AG04450 (cell line): ENCODE data around the gene CFAP46. TPM values are rescaled to one million over a fixed set of nuclear protein-coding genes. Genes with fewer than 3 reads are reported as not detected.
"Not testable (repeated sequence)": the region's sequence is repeated elsewhere in the genome, so short reads cannot be mapped to it uniquely, and the experiment has no call there.

Experiments
- CTCF ChIA-PET: fragments of 300-600, 350-600 bp; formaldehyde crosslinking; extraction: SDS; loops from one replicate; lab custom pipeline; 2022; ENCODE audit warnings: antibody characterized with exemption, inconsistent platforms; lab: Charles Lee
- POLR2A ChIA-PET: fragments of 350-600 bp; formaldehyde crosslinking; extraction: SDS; loops from one replicate; lab custom pipeline; 2021; ENCODE audit warnings: antibody characterized with exemption, inconsistent platforms; lab: Yijun Ruan, JAX
- DNase-seq: peaks from one replicate; pipeline ENCODE4 v3.0.0-alpha.2; 2011; ENCODE audit warnings: low read depth, low spot score
- H3K27ac ChIP-seq: one replicate; pipeline ENCODE4 v1.5.1; 2012; ENCODE audit warnings: low read depth, low read length, control low read depth
- H3K27me3 ChIP-seq: one replicate; pipeline ENCODE4 v1.6.0; 2012; ENCODE audit warnings: low read length; ENCODE audit not compliant: control insufficient read depth, insufficient read depth
- H3K4me3 ChIP-seq: 2 replicates; pipeline ENCODE4 v1.5.1; 2011; ENCODE audit warnings: mild to moderate bottlenecking, low read depth, low read length, control low read depth
- H3K9me3 ChIP-seq: 2 replicates; pipeline ENCODE4 v1.5.1; 2012; ENCODE audit warnings: low read length; ENCODE audit not compliant: control insufficient read depth, insufficient read depth
- polyA plus RNA-seq: library from polyadenylated mRNA; depleted of rRNA; stranded (reverse); fragments of >200 nt; gene quantifications from 2 replicates; pipeline ENCODE4 v1.2.3, GENCODE V29; 2011
- TF ChIP-seq, protein P1 (sequence below): IDR thresholded peaks from 2 replicates; pipeline ENCODE4 v1.5.1; 2011; ENCODE audit warnings: low read depth, low read length, control low read depth, inconsistent platforms

Gene CFAP46
- polyA plus RNA-seq, 1 experiment: 2.7 TPM

DNA sequence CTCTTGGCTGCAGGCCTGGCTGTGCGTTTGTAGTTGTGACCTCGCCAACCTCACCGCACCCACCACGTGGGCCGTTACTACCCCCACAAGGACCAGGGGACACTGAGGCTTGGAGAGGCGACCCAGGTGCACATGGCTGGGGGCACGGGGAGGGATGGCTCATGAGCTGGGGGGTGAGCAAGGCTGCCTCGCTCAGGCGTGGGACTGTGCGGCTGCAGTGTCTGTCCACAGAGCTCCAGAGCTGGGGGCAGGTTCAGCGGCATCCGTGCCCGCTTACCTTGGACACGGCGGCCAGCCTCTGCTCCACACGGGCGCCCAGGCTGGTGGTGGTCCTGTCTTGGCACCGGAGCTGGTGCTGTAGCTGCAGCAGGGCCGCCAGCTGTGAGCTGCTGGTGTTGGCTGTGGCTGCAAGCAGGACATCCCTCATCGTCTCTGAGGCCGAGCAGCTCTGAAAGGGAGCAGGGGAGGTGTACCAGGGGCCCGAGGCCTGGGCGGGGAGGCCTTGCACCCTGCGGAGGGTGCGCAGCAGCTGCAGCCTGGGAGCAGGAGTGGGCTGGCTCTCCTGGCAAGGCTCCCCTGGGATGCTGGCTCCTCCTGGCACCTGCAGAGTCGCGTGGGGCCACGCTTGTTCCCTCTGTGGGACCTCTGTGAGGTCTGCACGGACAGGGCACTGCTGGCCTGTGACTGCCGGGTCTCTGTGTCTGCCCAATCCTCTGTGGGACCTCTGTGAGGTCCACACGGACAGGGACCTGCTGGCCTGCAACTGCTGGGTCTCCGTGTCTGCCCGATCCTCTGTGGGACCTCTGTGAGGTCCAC, 96.4 kb downstream of the CFAP46 start:
- TF ChIP-seq, protein P1, sequence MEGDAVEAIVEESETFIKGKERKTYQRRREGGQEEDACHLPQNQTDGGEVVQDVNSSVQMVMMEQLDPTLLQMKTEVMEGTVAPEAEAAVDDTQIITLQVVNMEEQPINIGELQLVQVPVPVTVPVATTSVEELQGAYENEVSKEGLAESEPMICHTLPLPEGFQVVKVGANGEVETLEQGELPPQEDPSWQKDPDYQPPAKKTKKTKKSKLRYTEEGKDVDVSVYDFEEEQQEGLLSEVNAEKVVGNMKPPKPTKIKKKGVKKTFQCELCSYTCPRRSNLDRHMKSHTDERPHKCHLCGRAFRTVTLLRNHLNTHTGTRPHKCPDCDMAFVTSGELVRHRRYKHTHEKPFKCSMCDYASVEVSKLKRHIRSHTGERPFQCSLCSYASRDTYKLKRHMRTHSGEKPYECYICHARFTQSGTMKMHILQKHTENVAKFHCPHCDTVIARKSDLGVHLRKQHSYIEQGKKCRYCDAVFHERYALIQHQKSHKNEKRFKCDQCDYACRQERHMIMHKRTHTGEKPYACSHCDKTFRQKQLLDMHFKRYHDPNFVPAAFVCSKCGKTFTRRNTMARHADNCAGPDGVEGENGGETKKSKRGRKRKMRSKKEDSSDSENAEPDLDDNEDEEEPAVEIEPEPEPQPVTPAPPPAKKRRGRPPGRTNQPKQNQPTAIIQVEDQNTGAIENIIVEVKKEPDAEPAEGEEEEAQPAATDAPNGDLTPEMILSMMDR: no peak
- Histone ChIP-seq H3K9me3 (peaks cover 39% of the 10 kb centered on the region), H3K27me3 (peaks cover 20% of the 10 kb centered on the region), H3K27ac (no peak overlapping the region), H3K4me3 (no peak overlapping the region)
- ChIA-PET POLR2A (no interaction called here), CTCF (no interaction called here)
- DNase-seq: no peak

DNA sequence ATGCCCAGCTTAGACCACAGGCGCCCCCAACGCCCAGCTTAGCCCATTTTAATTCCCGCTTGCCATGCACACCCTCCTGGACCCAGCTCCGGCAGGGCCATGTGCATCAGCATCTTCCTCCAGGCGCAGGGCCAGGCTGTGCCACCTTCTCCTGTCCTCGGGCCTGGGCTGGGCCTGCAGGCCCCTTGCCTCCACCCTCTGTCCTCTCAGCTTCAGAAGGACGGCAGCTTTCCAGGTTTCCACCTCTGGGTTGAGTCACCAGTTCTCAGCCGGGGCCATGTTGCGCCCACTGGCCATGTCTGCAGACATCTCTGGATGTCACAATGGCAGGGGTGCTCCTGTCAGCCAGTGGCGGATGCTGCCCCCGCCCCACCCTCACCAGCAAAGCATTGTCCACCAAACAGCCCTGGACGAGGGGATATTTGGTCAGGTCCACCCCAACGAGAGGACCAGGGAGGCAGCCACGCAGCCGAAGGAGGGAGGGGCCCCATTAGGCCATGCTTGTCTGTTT, 97.3 kb downstream of the CFAP46 start:
- POLR2A ChIA-PET: no interaction called here
- H3K9me3 ChIP-seq: peaks cover 40% of the 10 kb centered on the region
- TF ChIP-seq, protein P1: no peak
- peaks cover 18% of the 10 kb centered on the region for H3K27me3 ChIP-seq
- no peak for DNase-seq
- H3K4me3 ChIP-seq: no peak overlapping the region
- no peak overlapping the region for H3K27ac ChIP-seq
- CTCF ChIA-PET: no interaction called here

DNA sequence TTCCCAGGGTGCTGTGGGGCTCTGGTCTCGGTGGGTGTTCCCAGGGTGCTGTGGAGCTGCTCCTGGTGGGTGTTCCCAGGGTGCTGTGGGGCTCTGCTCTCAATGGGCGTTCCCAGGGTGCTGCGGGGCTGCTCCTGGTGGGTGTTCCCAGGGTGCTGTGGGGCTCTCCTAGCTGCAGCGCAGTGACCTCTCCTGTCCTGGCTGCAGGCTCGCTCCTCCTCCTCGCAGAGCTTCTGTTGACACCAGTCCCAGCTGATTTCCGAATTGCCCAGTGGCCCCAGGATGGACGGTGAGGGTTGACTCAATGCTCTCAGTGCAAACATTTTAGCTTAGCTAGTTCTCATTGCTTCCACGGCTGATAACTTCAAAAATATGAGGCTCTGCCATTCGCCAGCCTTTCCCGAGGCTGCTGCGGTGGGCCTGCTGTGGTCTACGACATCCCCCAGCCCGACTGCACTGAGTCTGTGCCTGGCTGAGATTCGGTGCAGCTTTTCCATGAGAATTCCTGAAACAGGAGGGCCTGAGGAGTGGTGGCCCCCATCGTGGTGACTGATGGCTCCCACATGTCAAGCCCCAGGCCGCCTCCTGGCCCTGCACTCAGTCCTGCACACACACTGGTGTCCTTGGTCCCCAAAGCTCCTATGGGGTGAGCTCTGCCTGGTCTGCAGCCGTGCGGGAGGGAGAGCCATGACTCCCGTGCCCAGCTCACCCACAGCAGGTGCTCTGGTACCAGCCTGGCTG, 98.1 kb downstream of the CFAP46 start:
- POLR2A ChIA-PET: no interaction called here
- peaks cover 41% of the 10 kb centered on the region for H3K9me3 ChIP-seq
- CTCF ChIA-PET: no interaction called here
- H3K27ac ChIP-seq: no peak overlapping the region
- TF ChIP-seq, protein P1: no peak
- H3K27me3 ChIP-seq: peaks cover 12% of the 10 kb centered on the region
- H3K4me3 ChIP-seq: no peak overlapping the region
- DNase-seq: no peak

DNA sequence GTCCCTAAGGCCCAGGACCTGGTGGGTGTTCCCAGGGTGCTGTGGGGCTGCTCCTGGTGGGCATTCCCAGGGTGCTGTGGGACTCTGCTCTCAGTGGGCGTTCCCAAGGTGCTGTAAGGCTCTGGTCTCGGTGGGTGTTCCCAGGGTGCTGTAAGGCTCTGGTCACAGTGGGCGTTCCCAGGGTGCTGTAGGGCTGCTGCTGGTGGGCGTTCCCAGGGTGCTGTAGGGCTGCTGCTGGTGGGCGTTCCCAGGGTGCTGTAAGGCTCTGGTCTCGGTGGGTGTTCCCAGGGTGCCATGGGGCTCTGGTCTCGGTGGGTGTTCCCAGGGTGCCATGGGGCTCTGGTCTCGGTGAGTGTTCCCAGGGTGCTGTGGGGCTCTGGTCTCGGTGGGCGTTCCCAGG, 99.1 kb downstream of the CFAP46 start:
- H3K27ac ChIP-seq, POLR2A ChIA-PET, DNase-seq, CTCF ChIA-PET, H3K27me3 ChIP-seq, H3K4me3 ChIP-seq: not testable (repeated sequence)
- peaks cover 49% of the 10 kb centered on the region for H3K9me3 ChIP-seq

DNA sequence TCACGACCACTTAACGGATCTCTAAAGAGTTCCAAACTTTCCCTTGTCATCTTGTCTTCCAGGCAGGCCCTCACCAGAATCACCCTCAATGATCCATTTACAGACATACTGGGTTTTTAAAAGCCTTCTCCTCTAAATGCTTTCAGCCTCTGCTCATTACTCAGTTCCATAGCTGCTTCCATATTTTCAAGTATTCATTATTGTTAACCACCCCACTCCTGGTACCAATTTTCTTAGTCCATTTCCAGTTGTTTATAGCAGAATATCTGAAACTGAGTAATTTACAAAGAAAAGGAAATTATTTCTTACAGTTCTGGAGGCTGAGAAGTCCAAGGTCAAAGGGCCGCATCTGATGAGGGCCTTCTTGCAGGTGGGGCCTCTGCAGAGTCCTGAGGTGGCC, 100.0 kb downstream of the CFAP46 start:
- Histone ChIP-seq H3K4me3 (no peak overlapping the region), H3K9me3 (peaks cover 58% of the 10 kb centered on the region), H3K27ac (no peak overlapping the region), H3K27me3 (peaks cover 3% of the 10 kb centered on the region)
- no peak for DNase-seq
- CTCF ChIA-PET: no interaction called here
- TF ChIP-seq, protein P1: no peak
- POLR2A ChIA-PET: no interaction called here
